Measurements from ENCODE around the gene TPSAB1. TPM values are rescaled to one million over a fixed set of nuclear protein-coding genes. Genes with fewer than 3 reads are reported as not detected.

TPSAB1 gene
- polyA plus RNA-seq, 3 donors: not detected

GRCh38 chr16:1288813-1289476, 48.4 kb downstream of the TPSAB1 start:
- H3K4me1 Mint-ChIP-seq: peaks cover 15% of the 10 kb centered on the region
- WGBS (ENCODE audit: insufficient coverage): 68% methylated on average over 7 of the region's 20 CpGs
- no peak for DNase-seq
- peaks cover 10 to 11% of the 10 kb centered on the region in 2 donors for H3K4me1 ChIP-seq (ENCODE audit: control insufficient read depth in 1 of 2, insufficient read depth in 2 of 2, low read length in 2 of 2)
- peaks cover 0 to 2% (median 0%) of the 10 kb centered on the region in 7 donors for H3K9me3 Mint-ChIP-seq
- no peaks in the 10 kb centered on the region for H3K79me2 ChIP-seq (ENCODE audit: insufficient read depth, low read length)
- peak overlapping the region in 1 of 2 donors; percentile 63 for H3K4me3 Mint-ChIP-seq
- no peak overlapping the region for H3K4me3 ChIP-seq (replicated peaks in 1 of 3; ENCODE audit: low read depth in 2 of 3, low read length in 3 of 3)
- no peak overlapping the region for H2AFZ ChIP-seq (ENCODE audit: insufficient read depth, low read depth, low read length, poor library complexity, severe bottlenecking)
- H3K4me2 ChIP-seq (replicated peaks; ENCODE audit: extremely low read depth, low read length, poor library complexity, severe bottlenecking): no peak overlapping the region
- no peaks in the 10 kb centered on the region for H3K9me3 ChIP-seq (replicated peaks in 1 of 2; ENCODE audit: control insufficient read depth in 1 of 2, insufficient read depth in 1 of 2, low read length in 2 of 2)
- no peak overlapping the region for H3K9ac ChIP-seq (ENCODE audit: insufficient read depth, low read length, poor library complexity, severe bottlenecking)
- no peaks in the 10 kb centered on the region for H4K20me1 ChIP-seq (ENCODE audit: insufficient read depth, low read length)
- H3K27me3 Mint-ChIP-seq (ENCODE audit: low read depth in 3 of 3): peaks cover 39 to 73% (median 58%) of the 10 kb centered on the region in 3 donors
- H3K27ac ChIP-seq (ENCODE audit: low read depth in 1 of 2, low read length in 2 of 2): no peak overlapping the region
- no peak overlapping the region for H3K27ac Mint-ChIP-seq
- TF ChIP-seq, protein P1, sequence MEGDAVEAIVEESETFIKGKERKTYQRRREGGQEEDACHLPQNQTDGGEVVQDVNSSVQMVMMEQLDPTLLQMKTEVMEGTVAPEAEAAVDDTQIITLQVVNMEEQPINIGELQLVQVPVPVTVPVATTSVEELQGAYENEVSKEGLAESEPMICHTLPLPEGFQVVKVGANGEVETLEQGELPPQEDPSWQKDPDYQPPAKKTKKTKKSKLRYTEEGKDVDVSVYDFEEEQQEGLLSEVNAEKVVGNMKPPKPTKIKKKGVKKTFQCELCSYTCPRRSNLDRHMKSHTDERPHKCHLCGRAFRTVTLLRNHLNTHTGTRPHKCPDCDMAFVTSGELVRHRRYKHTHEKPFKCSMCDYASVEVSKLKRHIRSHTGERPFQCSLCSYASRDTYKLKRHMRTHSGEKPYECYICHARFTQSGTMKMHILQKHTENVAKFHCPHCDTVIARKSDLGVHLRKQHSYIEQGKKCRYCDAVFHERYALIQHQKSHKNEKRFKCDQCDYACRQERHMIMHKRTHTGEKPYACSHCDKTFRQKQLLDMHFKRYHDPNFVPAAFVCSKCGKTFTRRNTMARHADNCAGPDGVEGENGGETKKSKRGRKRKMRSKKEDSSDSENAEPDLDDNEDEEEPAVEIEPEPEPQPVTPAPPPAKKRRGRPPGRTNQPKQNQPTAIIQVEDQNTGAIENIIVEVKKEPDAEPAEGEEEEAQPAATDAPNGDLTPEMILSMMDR (IDR thresholded peaks at IDR 0.05): no peak
- no peaks in the 10 kb centered on the region for H3K36me3 ChIP-seq (replicated peaks in 1 of 2; ENCODE audit: control insufficient read depth in 1 of 2, insufficient read depth in 2 of 2, low read length in 2 of 2)
- intact Hi-C loops (cut with micrococcal nuclease): no loop called here
- H3K27me3 ChIP-seq (ENCODE audit: control insufficient read depth in 2 of 2, insufficient read depth in 2 of 2, low read length in 2 of 2): peaks cover 0 to 37% of the 10 kb centered on the region in 2 donors
- H3K36me3 Mint-ChIP-seq: no peaks in the 10 kb centered on the region

GRCh38 chr16:1289477-1289866, 49.0 kb downstream of the TPSAB1 start:
- no peak for DNase-seq
- H3K36me3 Mint-ChIP-seq: no peaks in the 10 kb centered on the region
- Histone ChIP-seq H3K9ac (ENCODE audit: insufficient read depth, low read length, poor library complexity, severe bottlenecking) (no peak overlapping the region), H3K79me2 (ENCODE audit: insufficient read depth, low read length) (no peaks in the 10 kb centered on the region), H2AFZ (ENCODE audit: insufficient read depth, low read depth, low read length, poor library complexity, severe bottlenecking) (no peak overlapping the region), H3K27ac (ENCODE audit: low read depth in 1 of 2, low read length in 2 of 2) (no peak overlapping the region), H3K4me3 (replicated peaks in 1 of 3; ENCODE audit: low read depth in 2 of 3, low read length in 3 of 3) (no peak overlapping the region), H3K4me2 (replicated peaks; ENCODE audit: extremely low read depth, low read length, poor library complexity, severe bottlenecking) (no peak overlapping the region), H3K36me3 (replicated peaks in 1 of 2; ENCODE audit: control insufficient read depth in 1 of 2, insufficient read depth in 2 of 2, low read length in 2 of 2) (no peaks in the 10 kb centered on the region), H3K27me3 (ENCODE audit: control insufficient read depth in 2 of 2, insufficient read depth in 2 of 2, low read length in 2 of 2) (peaks cover 0 to 37% of the 10 kb centered on the region in 2 donors), H4K20me1 (ENCODE audit: insufficient read depth, low read length) (no peaks in the 10 kb centered on the region), H3K4me1 (ENCODE audit: control insufficient read depth in 1 of 2, insufficient read depth in 2 of 2, low read length in 2 of 2) (peaks cover 10 to 11% of the 10 kb centered on the region in 2 donors), H3K9me3 (replicated peaks in 1 of 2; ENCODE audit: control insufficient read depth in 1 of 2, insufficient read depth in 1 of 2, low read length in 2 of 2) (no peaks in the 10 kb centered on the region)
- 14% methylated on average over 10 of the region's 17 CpGs for WGBS (ENCODE audit: insufficient coverage)
- H3K9me3 Mint-ChIP-seq: peaks cover 0 to 2% (median 0%) of the 10 kb centered on the region in 7 donors
- H3K27me3 Mint-ChIP-seq (ENCODE audit: low read depth in 3 of 3): peaks cover 41 to 72% (median 55%) of the 10 kb centered on the region in 3 donors
- H3K27ac Mint-ChIP-seq: no peak overlapping the region
- TF ChIP-seq, protein P1 (IDR thresholded peaks at IDR 0.05): no peak
- H3K4me3 Mint-ChIP-seq: peak overlapping the region in 1 of 2 donors; percentile 77
- peaks cover 12% of the 10 kb centered on the region for H3K4me1 Mint-ChIP-seq
- intact Hi-C loops (cut with micrococcal nuclease): no loop called here
